GM23338 (cell line): Measurements from ENCODE around the gene PPP1R2. TPM values are rescaled to one million over a fixed set of nuclear protein-coding genes. Genes with fewer than 3 reads are reported as not detected.

Experiments used
- ATAC-seq: fragments of 200-7000 bp; cut with Tn5 transposase; 3 replicates; pipeline ENCODE4 v1.9.1; 2020
- DNase-seq: peaks from one replicate; pipeline ENCODE4 v3.0.0-alpha.2; 2015; ENCODE audit warnings: low spot score
- H2AFZ ChIP-seq: fragments of 200-600 bp; sonication (generic); 2 replicates; pipeline ENCODE4 v1.8.0; 2016; ENCODE audit warnings: antibody characterized with exemption, mild to moderate bottlenecking, moderate library complexity
- H3F3A ChIP-seq: fragments of 200-600 bp; sonication (generic); replicated peaks from 2 replicates; pipeline ENCODE4 v1.8.0; 2017; ENCODE audit warnings: antibody characterized with exemption, mixed run types, low read depth
- H3K27ac ChIP-seq: fragments of 200-600 bp; sonication (generic); 2 replicates; pipeline ENCODE4 v1.6.1; 2016; ENCODE audit warnings: low read depth
- H3K27me3 ChIP-seq: fragments of 200-600 bp; sonication (generic); 2 replicates; pipeline ENCODE4 v1.8.0; 2016; ENCODE audit warnings: mild to moderate bottlenecking, mixed run types, moderate library complexity; ENCODE audit not compliant: insufficient read depth
- H3K36me3 ChIP-seq: fragments of 200-600 bp; sonication (generic); 2 replicates; pipeline ENCODE4 v1.8.0; 2016; ENCODE audit warnings: mild to moderate bottlenecking; ENCODE audit not compliant: insufficient read depth
- H3K4me1 ChIP-seq: fragments of 200-600 bp; sonication (generic); 2 replicates; pipeline ENCODE4 v1.8.0; 2016; ENCODE audit warnings: mild to moderate bottlenecking, moderate library complexity; ENCODE audit not compliant: insufficient read depth
- H3K4me2 ChIP-seq: fragments of 200-600 bp; sonication (generic); 2 replicates; pipeline ENCODE4 v1.7.1; 2017; ENCODE audit warnings: mixed run types
- H3K4me3 ChIP-seq: fragments of 200-600 bp; sonication (generic); 2 replicates; pipeline ENCODE4 v1.6.1; 2016; ENCODE audit warnings: mixed run types
- H3K79me2 ChIP-seq: fragments of 200-600 bp; sonication (generic); replicated peaks from 2 replicates; pipeline ENCODE4 v1.8.0; 2017; ENCODE audit warnings: mild to moderate bottlenecking; ENCODE audit not compliant: insufficient read depth
- H3K9me2 ChIP-seq: fragments of 200-600 bp; sonication (generic); 2 replicates; pipeline ENCODE4 v1.8.0; 2017; ENCODE audit not compliant: insufficient read depth
- H4K20me1 ChIP-seq: fragments of 200-600 bp; sonication (generic); replicated peaks from 2 replicates; pipeline ENCODE4 v1.8.0; 2017; ENCODE audit warnings: mild to moderate bottlenecking; ENCODE audit not compliant: insufficient read depth
- H3K27ac Mint-ChIP-seq: 2 replicates; pipeline ENCODE4 v1.8.0; 2020; ENCODE audit warnings: inconsistent platforms, mild to moderate bottlenecking, moderate library complexity, mixed read lengths
- H3K27me3 Mint-ChIP-seq: 3 replicates; pipeline ENCODE4 v1.8.0; 2022; ENCODE audit warnings: low read depth, mild to moderate bottlenecking, moderate library complexity, mixed read lengths, inconsistent platforms; ENCODE audit not compliant: insufficient read depth, poor library complexity
- H3K36me3 Mint-ChIP-seq: 3 replicates; pipeline ENCODE4 v1.8.0; 2021; ENCODE audit warnings: low read depth, mild to moderate bottlenecking, inconsistent platforms, moderate library complexity, mixed read lengths
- H3K4me1 Mint-ChIP-seq: 3 replicates; pipeline ENCODE4 v1.8.0; 2020; ENCODE audit warnings: mild to moderate bottlenecking, inconsistent platforms, mixed read lengths
- H3K4me3 Mint-ChIP-seq: 3 replicates; pipeline ENCODE4 v1.8.0; 2021; ENCODE audit warnings: moderate library complexity, mild to moderate bottlenecking, inconsistent platforms, mixed read lengths
- H3K9me3 Mint-ChIP-seq: 3 replicates; pipeline ENCODE4 v1.8.0; 2020; ENCODE audit warnings: moderate library complexity, mild to moderate bottlenecking, inconsistent platforms, mixed read lengths
- CREB1 ChIP-seq: fragments of 250-450 bp; sonication (Bioruptor Pico); IDR thresholded peaks from 2 replicates; pipeline ENCODE4 v1.5.0; 2020; ENCODE audit warnings: low read depth, mild to moderate bottlenecking, moderate library complexity
- CTCF ChIP-seq, 2 experiments: fragments of 200-600 bp in 1 of 2; sonication (generic) in 1 of 2; conservative IDR thresholded peaks; 2 replicates each; pipeline versions ENCODE4 v1.5.1 to v1.6.1; 2016 to 2017; ENCODE audit warnings: antibody characterized with exemption in 2 of 2, low read depth in 2 of 2, mild to moderate bottlenecking in 2 of 2, moderate library complexity in 1 of 2
- EZH2 ChIP-seq: fragments of 200-600 bp; sonication (generic); IDR thresholded peaks from one replicate; pipeline ENCODE4 v1.8.0; 2017; ENCODE audit warnings: antibody characterized with exemption, mild to moderate bottlenecking, low read depth; ENCODE audit not compliant: unreplicated experiment
- EZH2phosphoT487 ChIP-seq: fragments of 200-600 bp; sonication (generic); IDR thresholded peaks from one replicate; pipeline ENCODE4 v1.8.1; 2018; ENCODE audit warnings: antibody characterized with exemption; ENCODE audit not compliant: unreplicated experiment
- JUNB ChIP-seq: IDR thresholded peaks from one replicate; pipeline ENCODE4 v1.6.1; 2016; ENCODE audit warnings: antibody characterized with exemption; ENCODE audit not compliant: unreplicated experiment
- REST ChIP-seq: IDR thresholded peaks from one replicate; pipeline ENCODE4 v1.6.1; 2018; ENCODE audit warnings: antibody characterized with exemption; ENCODE audit not compliant: unreplicated experiment
- STAT1 ChIP-seq: IDR thresholded peaks from one replicate; pipeline ENCODE4 v1.6.1; 2016; ENCODE audit warnings: antibody characterized with exemption; ENCODE audit not compliant: unreplicated experiment
- ZNF331 ChIP-seq: fragments of 250-450 bp; sonication (Bioruptor Pico); IDR thresholded peaks from 2 replicates; pipeline ENCODE4 v1.5.0; 2020; ENCODE audit warnings: low read depth, mild to moderate bottlenecking, moderate library complexity
- ZNF462 ChIP-seq: fragments of 250-450 bp; sonication (Bioruptor Pico); IDR thresholded peaks from 2 replicates; pipeline ENCODE4 v1.5.0; 2020; ENCODE audit warnings: mild to moderate bottlenecking, moderate library complexity
- polyA plus RNA-seq: library from polyadenylated mRNA; unstranded; fragments of >200 nt; fragmentation: Nextera tagmentation; extraction: Ambion mirVana; gene quantifications from 2 replicates; pipeline ENCODE4 v1.2.1, GENCODE V29; 2016
- total RNA-seq: library from RNA; depleted of rRNA; stranded (reverse); fragments of >200 nt; shearing (Covaris generic); gene quantifications from 2 replicates; pipeline ENCODE4 v1.2.3, GENCODE V29; 2014

The PPP1R2 gene
- total and polyA plus RNA-seq, 2 experiments from 2014 or later = 45.9 to 46.8 TPM

GRCh38 chr3:195468391-195468776 is 74.7 kb downstream of the PPP1R2 start:
- TF ChIP-seq CREB1 (CRISPR knock-in tag) (no peak), EZH2 (no peak), STAT1 (no peak), CTCF (conservative IDR thresholded peaks at IDR 0.05; ENCODE audit: low read depth in 2 of 2) (no peak), EZH2phosphoT487 (no peak), ZNF462 (CRISPR knock-in tag) (no peak), ZNF331 (no peak), JUNB (no peak), REST (no peak)
- no peak for ATAC-seq
- Histone ChIP-seq H4K20me1 (no peaks in the 10 kb centered on the region), H2AFZ (no peak overlapping the region), H3K79me2 (no peaks in the 10 kb centered on the region), H3K4me3 (no peak overlapping the region), H3K27me3 (no peaks in the 10 kb centered on the region), H3K36me3 (no peaks in the 10 kb centered on the region), H3K9me2 (no peaks in the 10 kb centered on the region), H3K27ac (no peak overlapping the region), H3K4me2 (no peak overlapping the region), H3K4me1 (no peaks in the 10 kb centered on the region), H3F3A (no peaks in the 10 kb centered on the region)
- no peaks in the 10 kb centered on the region; the same call in 2 of the 3 replicates for H3K36me3 Mint-ChIP-seq
- DNase-seq = no peak
- H3K27ac Mint-ChIP-seq = no peak overlapping the region
- no peak overlapping the region for H3K4me3 Mint-ChIP-seq
- peaks cover 6% of the 10 kb centered on the region for H3K9me3 Mint-ChIP-seq
- peaks cover 3% of the 10 kb centered on the region for H3K27me3 Mint-ChIP-seq
- H3K4me1 Mint-ChIP-seq = peaks cover 3% of the 10 kb centered on the region; the same call in 2 of the 3 replicates
